RWPE1 (cell line): ENCODE measurements around the gene DOCK1.

ENCODE experiments used
- CTCF ChIA-PET: fragments of 350-600 bp; sonication (Branson Sonifier 250); formaldehyde crosslinking; extraction: SDS; loops from one replicate; lab custom pipeline; 2021; lab: Yijun Ruan, JAX
- POLR2A ChIA-PET: fragments of 400-600 bp; formaldehyde crosslinking; extraction: SDS; loops from one replicate; lab custom pipeline; 2020; ENCODE audit warnings: antibody characterized with exemption; ENCODE audit not compliant: low non-redundant PET; lab: Yijun Ruan, JAX
- DNase-seq: peaks from one replicate; pipeline ENCODE4 v3.0.0; 2012; ENCODE audit warnings: low spot score
- H3K27ac ChIP-seq: fragments of 450-650 bp; 2 replicates; pipeline ENCODE4 v1.5.1; 2017
- CTCF ChIP-seq: fragments of 450-650 bp; conservative IDR thresholded peaks from 2 replicates; pipeline ENCODE4 v1.5.1; 2017; ENCODE audit warnings: low read depth, mild to moderate bottlenecking

Gene DOCK1

DNA sequence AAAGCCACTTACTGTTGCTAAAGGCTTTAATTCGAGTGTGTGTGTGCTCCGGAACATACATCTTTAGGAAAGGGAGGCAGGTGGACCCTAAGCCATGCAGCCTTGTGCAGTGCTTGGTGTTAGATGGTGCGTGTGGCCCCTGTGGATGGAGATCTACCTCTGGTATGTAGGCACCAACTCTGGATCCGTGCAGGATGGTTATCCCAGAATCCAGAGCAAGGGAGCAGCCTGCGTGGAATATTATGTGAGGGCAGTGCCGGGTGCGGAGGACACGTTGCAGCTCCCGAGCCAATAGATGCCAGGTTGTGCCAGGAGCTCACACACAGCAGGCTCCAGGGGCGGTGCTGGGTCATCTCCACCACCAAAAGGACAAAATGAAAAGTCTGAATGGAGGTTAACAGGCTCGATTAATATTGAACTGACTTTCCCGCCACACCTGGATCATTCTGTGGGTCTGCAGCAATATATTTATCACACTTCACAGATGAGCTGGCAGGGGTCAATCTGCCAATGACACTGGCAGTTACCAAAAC lies 500.9 kb downstream of the DOCK1 start:
- no peak overlapping the region for H3K27ac ChIP-seq
- CTCF ChIA-PET, result interaction anchor here (0.5 to 0.6 kb wide), 2 partner anchors 93 to 259 kb away, joined by 3 read pairs; no protein-coding TSS in a partner anchor
- TF ChIP-seq CTCF, result no peak
- DNase-seq, result no peak
- POLR2A ChIA-PET, result no interaction called here

GRCh38 chr10:127407551-127407950 lies 502.3 kb downstream of the DOCK1 start:
- DNase-seq, result no peak
- CTCF ChIA-PET, result no interaction called here
- no peak for TF ChIP-seq CTCF
- H3K27ac ChIP-seq, result no peak overlapping the region
- POLR2A ChIA-PET, result no interaction called here

- ChIA-PET CTCF (no interaction called here), POLR2A (no interaction called here)
- DNase-seq, result no peak
- TF ChIP-seq CTCF, result no peak
- no peak overlapping the region for H3K27ac ChIP-seq
Observed at GRCh38 chr10:127408112-127408710, 503.0 kb downstream of the DOCK1 start.

DNA sequence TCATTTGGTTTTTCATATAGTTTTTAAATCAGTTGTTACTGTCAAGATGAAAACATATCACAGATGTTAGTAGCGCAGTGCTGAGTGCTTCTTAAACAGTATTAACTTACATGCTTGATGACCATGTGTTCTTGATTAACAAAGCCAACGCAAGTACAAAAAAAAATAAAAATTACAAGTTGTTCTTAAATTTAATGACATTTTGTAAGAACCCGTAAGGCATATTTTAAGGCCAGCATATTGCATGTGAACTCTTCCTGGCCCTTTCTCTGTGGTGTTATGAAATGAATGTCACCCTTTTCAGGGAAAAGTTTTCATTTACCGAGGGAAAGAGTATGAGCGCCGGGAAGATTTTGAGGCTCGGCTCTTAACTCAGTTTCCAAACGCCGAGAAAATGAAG lies 503.5 kb downstream of the DOCK1 start:
- ChIA-PET POLR2A (no interaction called here), CTCF (no interaction called here)
- H3K27ac ChIP-seq, result no peak overlapping the region
- DNase-seq, result no peak
- no peak for TF ChIP-seq CTCF

DNA sequence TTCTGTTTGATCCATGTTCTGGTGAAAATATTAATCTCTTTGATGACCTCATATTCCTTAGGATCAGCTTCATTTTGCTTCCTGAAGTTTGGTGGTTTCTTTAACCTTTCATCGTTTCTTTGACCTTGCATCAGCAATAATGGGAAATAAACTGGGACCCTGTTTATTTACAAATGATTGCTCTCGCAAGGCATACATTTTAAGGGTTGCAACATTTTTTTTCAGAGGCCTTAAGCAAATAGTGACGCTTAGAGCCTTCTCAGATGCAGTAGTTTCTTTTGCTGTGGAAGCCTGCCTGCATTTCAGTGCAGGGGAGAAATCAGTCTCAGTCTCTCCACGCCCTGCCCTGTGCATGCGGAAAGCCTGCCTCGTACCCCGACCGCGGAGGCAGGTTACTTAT lies 504.8 kb downstream of the DOCK1 start:
- ChIA-PET CTCF (no interaction called here), POLR2A (no interaction called here)
- no peak for TF ChIP-seq CTCF
- no peak for DNase-seq
- no peak overlapping the region for H3K27ac ChIP-seq

GRCh38 chr10:127411062-127411461 lies 505.8 kb downstream of the DOCK1 start:
- no peak for DNase-seq
- CTCF ChIA-PET, result no interaction called here
- POLR2A ChIA-PET, result no interaction called here
- H3K27ac ChIP-seq, result no peak overlapping the region
- TF ChIP-seq CTCF, result no peak
